ENCODE measurements around the gene MROH2A. TPM values are rescaled to one million over a fixed set of nuclear protein-coding genes. Genes with fewer than 3 reads are reported as not detected.
A peak's percentile ranks its signal among the peaks of the same experiment; 100 is the strongest.

Gene MROH2A
- total RNA-seq, 1 donor from 2014 or later = not detected

DNA sequence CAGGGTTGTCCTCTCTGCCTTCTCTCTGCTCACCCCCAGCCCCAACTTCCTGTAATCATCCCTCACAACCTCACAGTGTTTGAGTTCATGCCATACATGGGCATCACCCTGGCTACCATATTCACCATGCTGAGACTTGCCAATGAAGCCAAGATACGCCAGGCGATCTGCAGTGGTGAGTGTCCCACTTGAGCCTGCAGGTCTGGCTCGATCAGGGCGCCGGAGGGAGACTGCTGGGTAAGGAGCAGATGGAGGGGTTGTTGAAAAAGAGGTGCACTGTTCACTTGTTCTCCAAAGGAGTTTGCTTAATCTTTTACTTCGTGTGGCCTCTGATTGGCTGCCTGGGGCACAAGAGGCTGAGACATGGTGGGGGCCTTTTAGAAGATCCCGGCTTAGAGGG lies 14.6 kb downstream of the MROH2A start:
- H3K27ac Mint-ChIP-seq = no peak overlapping the region

DNA sequence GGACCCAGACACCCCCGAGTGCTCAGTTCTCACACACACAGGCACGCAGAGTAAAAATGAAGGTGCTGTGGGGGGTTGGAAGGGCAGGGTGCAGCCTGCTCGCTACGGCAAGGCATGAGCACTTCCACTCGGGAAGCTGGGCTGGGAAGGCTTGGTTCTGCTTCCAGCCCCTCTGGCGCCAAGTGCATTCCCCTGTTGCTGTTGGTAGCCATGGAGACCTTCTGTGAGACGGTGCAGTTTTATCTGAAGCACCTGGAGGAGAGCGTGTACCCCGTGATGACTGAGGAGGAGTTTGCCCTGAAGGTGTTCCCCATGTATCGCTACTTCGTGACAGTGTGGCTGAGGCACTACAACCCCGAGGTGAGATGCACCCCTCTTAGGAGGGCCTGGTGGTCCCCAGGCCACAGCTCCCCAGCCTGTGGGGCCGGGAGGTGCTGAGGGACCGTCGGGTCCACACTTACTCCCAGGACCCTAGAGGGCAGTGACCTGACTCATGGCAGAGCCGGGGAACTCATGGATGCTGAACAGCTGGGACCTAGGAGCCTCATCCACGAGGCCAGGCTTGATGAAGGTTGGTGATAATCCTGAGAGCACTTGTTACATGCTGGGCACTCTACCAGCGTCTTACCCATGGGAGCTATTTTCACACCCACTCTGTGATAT lies 15.5 kb downstream of the MROH2A start:
- Mint-ChIP-seq H3K36me3 (no peaks in the 10 kb centered on the region), H3K9me3 (no peaks in the 10 kb centered on the region), H3K27me3 (peaks cover 8% of the 10 kb centered on the region), H3K4me1 (ENCODE audit: unreplicated experiment) (no peaks in the 10 kb centered on the region), H3K27ac (no peak overlapping the region), H3K4me3 (no peak overlapping the region)
- TF ChIP-seq, protein P1, sequence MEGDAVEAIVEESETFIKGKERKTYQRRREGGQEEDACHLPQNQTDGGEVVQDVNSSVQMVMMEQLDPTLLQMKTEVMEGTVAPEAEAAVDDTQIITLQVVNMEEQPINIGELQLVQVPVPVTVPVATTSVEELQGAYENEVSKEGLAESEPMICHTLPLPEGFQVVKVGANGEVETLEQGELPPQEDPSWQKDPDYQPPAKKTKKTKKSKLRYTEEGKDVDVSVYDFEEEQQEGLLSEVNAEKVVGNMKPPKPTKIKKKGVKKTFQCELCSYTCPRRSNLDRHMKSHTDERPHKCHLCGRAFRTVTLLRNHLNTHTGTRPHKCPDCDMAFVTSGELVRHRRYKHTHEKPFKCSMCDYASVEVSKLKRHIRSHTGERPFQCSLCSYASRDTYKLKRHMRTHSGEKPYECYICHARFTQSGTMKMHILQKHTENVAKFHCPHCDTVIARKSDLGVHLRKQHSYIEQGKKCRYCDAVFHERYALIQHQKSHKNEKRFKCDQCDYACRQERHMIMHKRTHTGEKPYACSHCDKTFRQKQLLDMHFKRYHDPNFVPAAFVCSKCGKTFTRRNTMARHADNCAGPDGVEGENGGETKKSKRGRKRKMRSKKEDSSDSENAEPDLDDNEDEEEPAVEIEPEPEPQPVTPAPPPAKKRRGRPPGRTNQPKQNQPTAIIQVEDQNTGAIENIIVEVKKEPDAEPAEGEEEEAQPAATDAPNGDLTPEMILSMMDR (conservative IDR thresholded peaks at IDR 0.05) = no peak
- no peak for DNase-seq (ENCODE audit: extremely low spot score, unreplicated experiment)

More for the DNA sequence above, 14.6 kb downstream of the MROH2A start:
- Mint-ChIP-seq H3K4me3 (no peak overlapping the region), H3K36me3 (no peaks in the 10 kb centered on the region), H3K4me1 (ENCODE audit: unreplicated experiment) (no peaks in the 10 kb centered on the region), H3K9me3 (no peaks in the 10 kb centered on the region), H3K27me3 (peaks cover 8% of the 10 kb centered on the region)
- no peak for DNase-seq (ENCODE audit: extremely low spot score, unreplicated experiment)
- TF ChIP-seq, protein P1 (conservative IDR thresholded peaks at IDR 0.05) = no peak

DNA sequence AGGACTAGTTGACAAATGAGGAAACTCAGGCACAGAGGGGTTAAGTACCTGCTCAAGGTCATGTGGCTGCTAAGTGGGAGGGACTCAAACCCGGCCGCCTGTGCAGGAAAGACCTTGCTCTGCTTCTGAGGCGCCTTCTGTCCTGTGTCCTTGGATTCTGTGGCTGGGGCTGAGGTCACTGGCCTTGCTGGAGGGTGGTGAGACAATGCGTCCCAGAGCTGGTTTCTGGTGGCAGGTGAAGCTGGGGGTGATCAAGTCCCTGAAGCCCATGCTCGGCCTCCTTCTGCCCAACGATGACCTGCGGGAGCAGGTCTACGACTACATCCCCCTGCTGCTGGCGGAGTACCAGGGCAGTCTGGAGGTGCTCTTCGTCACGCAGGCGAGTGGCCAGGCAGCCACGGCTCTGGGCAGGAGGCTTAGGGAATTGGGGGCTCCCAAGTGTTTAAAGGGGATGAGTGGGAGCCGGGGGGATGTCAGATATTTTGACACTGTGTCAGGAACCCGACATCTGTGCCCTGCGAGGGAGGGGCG lies 16.1 kb downstream of the MROH2A start:
- peaks cover 8% of the 10 kb centered on the region for H3K27me3 Mint-ChIP-seq
- no peak overlapping the region for H3K4me3 Mint-ChIP-seq
- H3K36me3 Mint-ChIP-seq = no peaks in the 10 kb centered on the region
- no peaks in the 10 kb centered on the region for H3K4me1 Mint-ChIP-seq (ENCODE audit: unreplicated experiment)
- no peaks in the 10 kb centered on the region for H3K9me3 Mint-ChIP-seq
- no peak for DNase-seq (ENCODE audit: extremely low spot score, unreplicated experiment)
- no peak overlapping the region for H3K27ac Mint-ChIP-seq
- TF ChIP-seq, protein P1 (conservative IDR thresholded peaks at IDR 0.05) = no peak

DNA sequence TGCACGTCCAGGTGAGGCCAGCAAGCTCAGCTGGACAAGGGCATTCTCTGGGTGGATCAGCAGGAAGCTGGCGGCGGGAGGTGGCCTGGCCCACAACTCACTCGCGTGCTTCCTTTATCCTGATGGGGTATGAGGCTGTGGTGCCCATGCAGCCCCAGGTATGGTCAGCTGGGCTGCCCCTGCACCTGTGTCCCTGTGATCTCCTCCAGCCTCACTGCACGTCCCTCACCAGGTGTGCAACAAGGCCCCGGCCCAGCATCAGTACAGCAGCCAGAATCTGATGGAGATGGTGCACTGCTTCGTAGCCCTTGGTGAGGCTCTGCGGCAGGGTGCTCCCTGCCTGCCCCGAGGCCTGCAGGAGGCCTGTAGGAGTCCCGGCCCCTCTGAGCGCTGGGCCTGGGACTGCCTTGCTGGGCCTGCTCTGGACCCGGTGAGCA lies 17.6 kb downstream of the MROH2A start:
- peak; percentile 55 for DNase-seq (ENCODE audit: extremely low spot score, unreplicated experiment)
- H3K9me3 Mint-ChIP-seq = no peaks in the 10 kb centered on the region

DNA sequence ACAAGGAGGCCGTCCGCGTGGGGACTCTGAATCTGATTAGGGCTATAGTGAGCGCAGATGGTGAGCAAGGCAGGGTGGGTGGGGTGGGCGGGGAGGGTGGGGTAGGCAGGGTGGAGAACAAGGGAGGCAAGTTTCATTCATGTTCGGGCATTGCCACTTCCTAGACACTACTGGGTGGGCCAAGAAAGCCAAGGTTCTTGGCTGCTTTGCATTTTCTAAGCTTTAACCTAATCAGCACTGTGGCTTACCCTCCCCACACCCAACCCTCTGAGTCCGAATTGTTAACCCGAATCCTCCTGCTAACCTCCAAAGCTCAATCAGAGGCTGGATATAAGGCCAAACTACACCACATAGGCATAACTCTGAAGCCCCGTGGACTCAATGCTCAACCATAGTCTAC lies 18.1 kb downstream of the MROH2A start:
- H3K27me3 Mint-ChIP-seq = peaks cover 2% of the 10 kb centered on the region
- no peaks in the 10 kb centered on the region for H3K9me3 Mint-ChIP-seq
- H3K4me1 Mint-ChIP-seq (ENCODE audit: unreplicated experiment) = no peaks in the 10 kb centered on the region
- no peak overlapping the region for H3K27ac Mint-ChIP-seq
- no peak overlapping the region for H3K4me3 Mint-ChIP-seq
- TF ChIP-seq, protein P1 (conservative IDR thresholded peaks at IDR 0.05) = no peak
- no peaks in the 10 kb centered on the region for H3K36me3 Mint-ChIP-seq
- DNase-seq (ENCODE audit: extremely low spot score, unreplicated experiment) = no peak

More for the DNA sequence above, 17.6 kb downstream of the MROH2A start:
- H3K27me3 Mint-ChIP-seq = peaks cover 7% of the 10 kb centered on the region
- no peaks in the 10 kb centered on the region for H3K4me1 Mint-ChIP-seq (ENCODE audit: unreplicated experiment)
- H3K4me3 Mint-ChIP-seq = no peak overlapping the region
- no peak overlapping the region for H3K27ac Mint-ChIP-seq
- no peaks in the 10 kb centered on the region for H3K36me3 Mint-ChIP-seq
- TF ChIP-seq, protein P1 (conservative IDR thresholded peaks at IDR 0.05) = no peak
